ENCODE measurements around the gene ZNF135.
A peak's percentile ranks its signal among the peaks of the same experiment; 100 is the strongest.

The ZNF135 gene

GRCh38 chr19:58014141-58014540, 44.9 kb upstream of the ZNF135 start:
- H3K79me1 ChIP-seq (ENCODE audit: low read length): no peaks in the 10 kb centered on the region
- no peak overlapping the region for H2AK5ac ChIP-seq (ENCODE audit: low read length)
- DNase-seq: no peak
- H4K8ac ChIP-seq (ENCODE audit: low read depth, low read length): no peak overlapping the region
- no peaks in the 10 kb centered on the region for H3K79me2 ChIP-seq (ENCODE audit: control insufficient read depth, insufficient read depth, low read length, poor library complexity)
- H3K27ac ChIP-seq (ENCODE audit: low read depth, low read length): no peak overlapping the region
- no peak overlapping the region for H2AFZ ChIP-seq (ENCODE audit: insufficient read depth, low read length, poor library complexity)
- H3K27me3 ChIP-seq (ENCODE audit: insufficient read depth, low read length): no peaks in the 10 kb centered on the region
- H3K4ac ChIP-seq (ENCODE audit: low read depth, low read length): no peak overlapping the region
- H2BK12ac ChIP-seq (ENCODE audit: low read length): no peak overlapping the region
- H3K18ac ChIP-seq (ENCODE audit: low read length): no peak overlapping the region
- peaks cover 33% of the 10 kb centered on the region for H3K9me3 ChIP-seq (ENCODE audit: insufficient read depth, low read depth, low read length)
- no peak overlapping the region for H2BK120ac ChIP-seq (ENCODE audit: insufficient read depth, low read length, poor library complexity)
- H3K9ac ChIP-seq (ENCODE audit: low read length): no peak overlapping the region
- peaks cover 0 to 2% of the 10 kb centered on the region in 2 experiments for H3K4me1 ChIP-seq (ENCODE audit: control insufficient read depth in 1 of 2, insufficient read depth in 2 of 2, low read length in 2 of 2)
- no peak overlapping the region for H4K91ac ChIP-seq (ENCODE audit: low read depth, low read length)
- H3K4me3 ChIP-seq (ENCODE audit: low read depth, low read length): no peak overlapping the region
- no peak overlapping the region for H3K14ac ChIP-seq (ENCODE audit: low read length)
- no peak overlapping the region for H4K12ac ChIP-seq (ENCODE audit: low read depth, low read length)
- no CpG with 5 or more reads among the region's 5 CpGs for WGBS (ENCODE audit: extremely low coverage, insufficient coverage, insufficient read length)
- H3K23ac ChIP-seq (ENCODE audit: low read length): no peak overlapping the region
- H3K36me3 ChIP-seq (ENCODE audit: control insufficient read depth in 1 of 2, insufficient read depth in 2 of 2, low read length in 2 of 2): peaks cover 4% of the 10 kb centered on the region in 2 experiments
- no peak overlapping the region for H2BK5ac ChIP-seq (ENCODE audit: low read depth, low read length, poor library complexity)
- H3K4me2 ChIP-seq (ENCODE audit: low read length): no peak overlapping the region

DNA sequence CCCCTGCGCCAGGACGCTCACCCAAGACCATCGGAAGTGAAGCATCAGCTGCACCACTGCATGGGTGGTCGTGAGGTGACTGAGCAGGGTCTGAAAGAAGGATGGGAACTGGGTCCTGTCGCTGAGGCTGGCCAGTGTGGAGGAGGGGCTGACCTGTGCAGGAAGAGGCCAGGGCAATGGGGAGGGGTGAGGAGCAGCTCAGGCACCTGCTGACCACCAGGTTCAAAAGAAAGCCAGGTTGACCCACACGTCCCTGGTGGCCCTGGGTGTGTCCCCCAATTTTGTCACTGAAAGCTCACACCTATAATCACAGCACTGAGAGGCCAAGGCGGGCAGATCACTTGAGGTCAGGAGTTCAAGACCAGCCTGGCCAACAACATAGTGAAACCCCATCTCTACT, 39.0 kb upstream of the ZNF135 start:
- no peak for DNase-seq
- no peak overlapping the region for H3K9ac ChIP-seq (ENCODE audit: low read length)
- no peak overlapping the region for H4K12ac ChIP-seq (ENCODE audit: low read depth, low read length)
- no peaks in the 10 kb centered on the region for H3K4me1 ChIP-seq (ENCODE audit: control insufficient read depth in 1 of 2, insufficient read depth in 2 of 2, low read length in 2 of 2)
- no peaks in the 10 kb centered on the region for H3K79me1 ChIP-seq (ENCODE audit: low read length)
- no peak overlapping the region for H3K27ac ChIP-seq (ENCODE audit: low read depth, low read length)
- H2AK5ac ChIP-seq (ENCODE audit: low read length): no peak overlapping the region
- no peak overlapping the region for H2AFZ ChIP-seq (ENCODE audit: insufficient read depth, low read length, poor library complexity)
- H2BK120ac ChIP-seq (ENCODE audit: insufficient read depth, low read length, poor library complexity): no peak overlapping the region
- no peaks in the 10 kb centered on the region for H3K36me3 ChIP-seq (ENCODE audit: control insufficient read depth in 1 of 2, insufficient read depth in 2 of 2, low read length in 2 of 2)
- H3K79me2 ChIP-seq (ENCODE audit: control insufficient read depth, insufficient read depth, low read length, poor library complexity): no peaks in the 10 kb centered on the region
- H3K23ac ChIP-seq (ENCODE audit: low read length): no peak overlapping the region
- no peak overlapping the region for H2BK12ac ChIP-seq (ENCODE audit: low read length)
- H4K91ac ChIP-seq (ENCODE audit: low read depth, low read length): no peak overlapping the region
- no peak overlapping the region for H3K18ac ChIP-seq (ENCODE audit: low read length)
- H3K4ac ChIP-seq (ENCODE audit: low read depth, low read length): no peak overlapping the region
- no peak overlapping the region for H3K4me3 ChIP-seq (ENCODE audit: low read depth, low read length)
- no peak overlapping the region for H3K4me2 ChIP-seq (ENCODE audit: low read length)
- H3K27me3 ChIP-seq (ENCODE audit: insufficient read depth, low read length): no peaks in the 10 kb centered on the region
- H3K14ac ChIP-seq (ENCODE audit: low read length): no peak overlapping the region
- no CpG with 5 or more reads among the region's 7 CpGs for WGBS (ENCODE audit: extremely low coverage, insufficient coverage, insufficient read length)
- peaks cover 21% of the 10 kb centered on the region for H3K9me3 ChIP-seq (ENCODE audit: insufficient read depth, low read depth, low read length)
- no peak overlapping the region for H2BK5ac ChIP-seq (ENCODE audit: low read depth, low read length, poor library complexity)
- no peak overlapping the region for H4K8ac ChIP-seq (ENCODE audit: low read depth, low read length)

DNA sequence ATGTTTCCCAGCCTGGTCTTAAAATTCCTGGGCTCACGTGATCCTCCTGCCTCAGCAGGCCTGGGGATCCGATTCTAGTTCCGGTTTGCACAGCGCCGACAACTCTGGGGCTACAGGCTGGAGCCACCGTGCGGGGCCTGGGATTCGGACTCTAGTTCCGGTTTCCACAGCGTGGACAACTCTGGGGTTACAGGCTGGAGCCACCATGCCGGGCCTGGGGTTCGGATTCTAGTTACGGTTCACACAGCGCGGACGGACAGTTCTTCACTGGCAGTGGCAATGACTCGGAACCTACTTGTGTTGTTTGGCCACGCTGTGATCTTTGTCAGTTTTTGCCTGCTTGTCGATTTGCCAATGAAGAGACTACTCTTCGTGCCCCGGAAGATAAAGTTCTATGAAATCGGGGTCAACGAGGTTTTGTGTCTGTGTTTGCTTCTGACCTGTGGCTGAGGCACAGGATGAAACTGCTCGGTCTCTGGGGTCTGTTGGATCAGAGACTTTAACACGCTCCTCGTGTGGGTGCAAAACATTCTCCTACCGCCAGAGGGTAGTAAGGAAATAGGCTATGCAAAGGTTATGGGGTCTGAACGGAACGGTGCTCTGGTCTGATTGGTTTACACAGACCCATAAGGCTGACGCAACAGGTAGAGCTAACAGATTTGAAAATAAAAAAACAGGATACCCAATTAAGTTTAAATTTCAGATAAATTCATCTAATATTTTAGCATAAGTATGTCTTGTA, 37.4 kb upstream of the ZNF135 start:
- no peaks in the 10 kb centered on the region for H3K27me3 ChIP-seq (ENCODE audit: insufficient read depth, low read length)
- H3K9me3 ChIP-seq (ENCODE audit: insufficient read depth, low read depth, low read length): peaks cover 27% of the 10 kb centered on the region
- H4K91ac ChIP-seq (ENCODE audit: low read depth, low read length): no peak overlapping the region
- no peak overlapping the region for H2AK5ac ChIP-seq (ENCODE audit: low read length)
- no peak overlapping the region for H3K4me3 ChIP-seq (ENCODE audit: low read depth, low read length)
- H3K9ac ChIP-seq (ENCODE audit: low read length): no peak overlapping the region
- H3K4me2 ChIP-seq (ENCODE audit: low read length): no peak overlapping the region
- H3K79me1 ChIP-seq (ENCODE audit: low read length): no peaks in the 10 kb centered on the region
- WGBS (ENCODE audit: extremely low coverage, insufficient coverage, insufficient read length): no CpG with 5 or more reads among the region's 30 CpGs
- no peak overlapping the region for H2BK120ac ChIP-seq (ENCODE audit: insufficient read depth, low read length, poor library complexity)
- no peak overlapping the region for H3K27ac ChIP-seq (ENCODE audit: low read depth, low read length)
- no peaks in the 10 kb centered on the region for H3K79me2 ChIP-seq (ENCODE audit: control insufficient read depth, insufficient read depth, low read length, poor library complexity)
- no peaks in the 10 kb centered on the region for H3K4me1 ChIP-seq (ENCODE audit: control insufficient read depth in 1 of 2, insufficient read depth in 2 of 2, low read length in 2 of 2)
- peak in 1 of 2 donors; percentile 47 for DNase-seq
- no peak overlapping the region for H3K18ac ChIP-seq (ENCODE audit: low read length)
- no peak overlapping the region for H2AFZ ChIP-seq (ENCODE audit: insufficient read depth, low read length, poor library complexity)
- H3K4ac ChIP-seq (ENCODE audit: low read depth, low read length): no peak overlapping the region
- no peak overlapping the region for H3K14ac ChIP-seq (ENCODE audit: low read length)
- no peak overlapping the region for H3K23ac ChIP-seq (ENCODE audit: low read length)
- H4K12ac ChIP-seq (ENCODE audit: low read depth, low read length): no peak overlapping the region
- H2BK5ac ChIP-seq (ENCODE audit: low read depth, low read length, poor library complexity): no peak overlapping the region
- H4K8ac ChIP-seq (ENCODE audit: low read depth, low read length): no peak overlapping the region
- H2BK12ac ChIP-seq (ENCODE audit: low read length): no peak overlapping the region
- H3K36me3 ChIP-seq (ENCODE audit: control insufficient read depth in 1 of 2, insufficient read depth in 2 of 2, low read length in 2 of 2): no peaks in the 10 kb centered on the region

- Histone ChIP-seq H3K14ac (ENCODE audit: low read length) (no peak overlapping the region), H4K8ac (ENCODE audit: low read depth, low read length) (no peak overlapping the region), H2BK5ac (ENCODE audit: low read depth, low read length, poor library complexity) (no peak overlapping the region), H3K27me3 (ENCODE audit: insufficient read depth, low read length) (no peaks in the 10 kb centered on the region), H4K12ac (ENCODE audit: low read depth, low read length) (no peak overlapping the region), H2BK12ac (ENCODE audit: low read length) (no peak overlapping the region), H3K79me1 (ENCODE audit: low read length) (no peaks in the 10 kb centered on the region), H3K4me3 (ENCODE audit: low read depth, low read length) (no peak overlapping the region), H3K18ac (ENCODE audit: low read length) (no peak overlapping the region), H3K4me1 (ENCODE audit: control insufficient read depth in 1 of 2, insufficient read depth in 2 of 2, low read length in 2 of 2) (no peaks in the 10 kb centered on the region), H2AFZ (ENCODE audit: insufficient read depth, low read length, poor library complexity) (no peak overlapping the region), H3K36me3 (ENCODE audit: control insufficient read depth in 1 of 2, insufficient read depth in 2 of 2, low read length in 2 of 2) (no peaks in the 10 kb centered on the region), H2BK120ac (ENCODE audit: insufficient read depth, low read length, poor library complexity) (no peak overlapping the region), H3K9ac (ENCODE audit: low read length) (no peak overlapping the region), H4K91ac (ENCODE audit: low read depth, low read length) (no peak overlapping the region), H3K79me2 (ENCODE audit: control insufficient read depth, insufficient read depth, low read length, poor library complexity) (no peaks in the 10 kb centered on the region), H2AK5ac (ENCODE audit: low read length) (no peak overlapping the region), H3K27ac (ENCODE audit: low read depth, low read length) (no peak overlapping the region), H3K4ac (ENCODE audit: low read depth, low read length) (no peak overlapping the region), H3K4me2 (ENCODE audit: low read length) (no peak overlapping the region), H3K23ac (ENCODE audit: low read length) (no peak overlapping the region), H3K9me3 (ENCODE audit: insufficient read depth, low read depth, low read length) (peaks cover 27% of the 10 kb centered on the region)
- WGBS (ENCODE audit: extremely low coverage, insufficient coverage, insufficient read length): no CpG with 5 or more reads among the region's 4 CpGs
- DNase-seq: no peak
Measured at GRCh38 chr19:58022283-58022660, 36.8 kb upstream of the ZNF135 start.

Data from trophoblast cell (in vitro differentiated cells and primary cell).